Urothelium cell line (cell line): ENCODE data around the gene CCDC17.
A peak's percentile ranks its signal among the peaks of the same experiment; 100 is the strongest.

ENCODE experiments used
- DNase-seq: peaks from one replicate; pipeline ENCODE4 v3.0.0; 2011; ENCODE audit warnings: low spot score, mixed read lengths
- FAIRE-seq: peaks from 2 replicates; lab custom pipeline; 2011; peaks lifted over from hg19 to GRCh38; lab: Jason Lieb, UNC

The CCDC17 gene

DNA sequence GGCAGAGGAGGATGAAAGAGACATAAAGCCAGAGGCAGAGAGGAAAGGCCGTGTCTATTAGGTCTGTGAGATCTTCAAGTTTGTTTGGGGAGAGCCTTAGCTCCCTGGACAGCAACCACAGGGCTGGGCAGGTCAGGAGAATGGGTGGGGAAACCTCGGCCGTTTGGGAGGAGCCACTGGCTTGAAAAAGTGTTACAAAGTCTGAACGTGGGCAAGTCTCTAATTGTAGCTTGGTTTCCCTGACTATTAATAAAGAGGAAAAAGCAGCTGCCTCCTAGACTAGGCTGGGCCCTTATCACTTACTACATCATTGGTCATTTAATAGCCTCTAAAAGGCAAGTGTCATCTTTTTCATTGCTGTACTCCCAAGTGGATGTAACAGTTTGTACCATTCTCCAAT is at the start of gene CCDC17:
TSS of gene CCDC17 (minus strand) at position 83 of the 400 bp plus-strand sequence. CDS start 145 bp downstream, outside the sequence.
- FAIRE-seq = no peak

DNA sequence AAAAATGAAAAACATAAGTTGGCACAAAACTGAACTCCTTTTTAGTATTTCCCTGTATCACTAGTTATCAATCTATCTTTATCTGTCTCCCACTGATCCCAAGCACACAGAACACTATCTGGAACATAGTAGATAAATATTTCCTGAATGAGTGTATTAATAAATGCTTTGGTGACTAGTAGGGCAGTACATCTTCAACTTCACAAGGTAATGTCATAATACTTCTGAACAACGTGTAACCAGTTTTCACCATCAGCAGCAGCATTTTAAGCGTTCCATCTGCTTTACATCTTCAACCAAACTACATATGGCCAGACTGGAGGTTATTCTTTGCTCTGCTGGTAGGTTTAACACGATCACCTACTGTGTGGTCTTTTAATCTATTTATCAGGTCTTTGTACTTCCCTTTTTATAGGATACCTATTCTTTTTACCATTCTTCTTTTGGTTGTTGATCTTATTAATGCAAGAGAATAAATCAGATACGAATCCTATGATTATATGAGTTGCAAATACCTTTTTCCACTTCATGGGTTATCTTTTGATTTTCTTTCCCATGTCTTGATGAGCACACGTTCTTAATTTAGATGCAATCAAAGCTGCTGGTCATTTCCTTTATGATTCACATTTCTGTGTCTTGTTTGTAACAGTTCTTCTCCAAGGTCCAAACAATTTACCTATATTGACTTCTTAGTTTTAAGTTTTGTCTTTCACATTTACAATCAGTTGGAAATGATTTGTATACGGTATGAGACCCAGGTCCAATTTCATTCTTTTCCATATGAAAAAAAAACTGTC is 46.2 kb upstream of the CCDC17 start:
- FAIRE-seq (no peak), DNase-seq (no peak)

More for the DNA sequence above, at the start of gene CCDC17:
- no peak for DNase-seq

DNA sequence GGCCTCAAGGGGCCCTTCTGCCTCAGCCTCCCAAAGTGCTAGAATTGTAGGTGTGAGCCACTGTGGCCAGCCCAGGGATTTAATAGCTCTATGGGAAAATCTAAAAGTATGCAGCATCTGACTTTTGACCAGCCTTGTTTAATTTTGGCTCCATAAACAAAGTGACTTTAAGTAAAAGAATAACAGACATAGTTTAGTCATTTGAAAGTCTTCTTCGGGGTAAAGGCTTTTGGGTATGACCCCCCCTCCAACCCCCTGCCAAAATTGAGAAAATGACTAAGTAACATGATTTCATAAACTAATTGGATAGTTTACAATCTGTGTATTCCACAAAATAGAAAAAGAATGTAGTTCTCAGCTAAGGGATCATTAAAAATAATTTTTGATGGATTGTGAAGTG is 45.5 kb upstream of the CCDC17 start:
- FAIRE-seq = no peak
- DNase-seq = no peak

DNA sequence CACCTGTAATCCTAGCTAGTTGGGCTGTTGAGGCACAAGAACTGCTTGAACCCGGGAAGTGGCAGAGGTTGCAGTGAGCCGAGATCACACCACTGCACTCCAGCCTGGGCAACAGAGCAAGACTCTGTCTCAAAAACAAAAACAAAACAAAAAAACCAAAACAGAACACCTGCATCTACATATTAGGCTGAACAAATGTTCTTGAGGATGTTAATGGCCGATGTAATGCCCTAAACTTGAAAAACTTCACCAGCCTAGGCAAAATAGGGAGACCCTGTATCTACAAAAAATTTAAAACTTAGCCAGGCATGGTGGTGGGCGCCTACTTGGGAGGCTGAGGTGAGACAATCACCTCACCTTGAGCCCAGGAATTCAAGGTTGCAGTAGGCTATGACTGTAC is 44.7 kb upstream of the CCDC17 start:
- FAIRE-seq (no peak), DNase-seq (no peak)

DNA sequence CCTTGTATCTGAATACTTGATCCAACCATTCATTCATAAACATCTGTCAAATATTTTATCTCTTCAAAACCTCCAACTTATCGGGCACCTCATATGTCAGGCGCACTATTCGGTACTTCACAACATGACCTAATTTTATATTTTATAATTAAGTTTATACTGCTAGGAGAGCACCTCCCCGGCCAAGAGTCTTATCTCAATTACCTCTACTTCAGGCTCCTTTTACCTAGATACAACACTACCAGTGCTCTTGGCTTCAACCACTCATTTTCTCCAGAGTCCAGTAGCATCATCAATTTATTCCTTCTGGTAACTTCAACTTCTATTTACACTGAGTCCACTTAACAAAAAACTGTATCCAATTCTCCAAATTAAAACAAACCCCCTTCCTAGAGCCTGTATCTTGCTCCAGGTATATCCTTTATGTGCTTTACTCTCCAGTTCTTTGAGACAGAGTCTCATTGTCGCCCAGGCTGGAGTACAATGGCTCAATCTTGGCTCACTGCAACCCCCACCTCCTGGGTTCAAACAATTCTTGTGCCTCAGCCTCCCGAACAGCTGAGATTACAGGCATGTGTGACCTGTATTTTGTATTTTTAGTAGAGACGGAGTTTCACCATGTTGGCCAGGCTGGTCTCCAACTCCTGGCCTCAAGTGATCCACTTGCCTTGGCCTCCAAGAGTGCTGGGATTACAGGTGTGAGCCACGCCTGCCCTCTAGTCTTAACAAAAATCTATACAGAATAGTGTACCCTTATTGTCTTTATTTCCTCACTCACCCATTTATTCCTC is 43.7 kb upstream of the CCDC17 start:
- DNase-seq (no peak), FAIRE-seq (no peak)

DNA sequence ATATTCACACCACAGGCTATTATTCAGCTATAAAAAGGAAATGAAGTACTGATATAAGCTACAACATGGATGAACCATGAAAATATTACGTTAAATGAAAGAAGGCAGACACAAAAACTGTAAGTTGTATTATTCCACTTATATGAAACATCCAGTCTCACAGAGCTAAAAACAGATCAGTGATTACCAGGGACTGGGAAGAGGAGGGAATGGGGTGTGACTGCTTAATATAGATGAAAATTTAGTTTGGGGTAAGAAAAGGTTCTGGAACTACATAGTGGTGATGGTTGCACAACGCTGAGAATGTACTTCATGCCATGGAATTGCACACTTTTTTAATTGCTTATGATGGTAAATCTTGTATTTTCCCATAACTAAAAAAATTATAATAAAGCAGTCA is 43.0 kb upstream of the CCDC17 start:
- DNase-seq (no peak), FAIRE-seq (no peak)

DNA sequence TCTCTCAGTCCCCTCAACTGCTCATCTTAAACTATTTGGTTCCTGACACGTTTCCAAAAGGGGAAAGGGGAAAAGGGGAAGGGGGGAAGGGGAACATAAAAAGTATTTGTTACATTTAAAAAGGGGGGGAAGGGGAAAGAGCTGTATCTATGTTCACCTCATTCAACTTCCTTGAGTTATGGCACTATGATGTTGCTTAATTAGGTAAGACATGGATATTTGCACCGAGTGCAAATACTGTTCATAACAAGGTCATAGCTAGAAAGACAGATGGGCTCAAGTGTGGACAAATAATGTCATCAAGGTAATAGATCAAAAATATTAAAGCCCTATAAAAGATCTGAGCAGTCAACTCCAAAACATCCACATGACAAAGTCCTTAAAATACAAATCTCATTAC is 36.5 kb upstream of the CCDC17 start:
- FAIRE-seq (no peak), DNase-seq (no peak)

DNA sequence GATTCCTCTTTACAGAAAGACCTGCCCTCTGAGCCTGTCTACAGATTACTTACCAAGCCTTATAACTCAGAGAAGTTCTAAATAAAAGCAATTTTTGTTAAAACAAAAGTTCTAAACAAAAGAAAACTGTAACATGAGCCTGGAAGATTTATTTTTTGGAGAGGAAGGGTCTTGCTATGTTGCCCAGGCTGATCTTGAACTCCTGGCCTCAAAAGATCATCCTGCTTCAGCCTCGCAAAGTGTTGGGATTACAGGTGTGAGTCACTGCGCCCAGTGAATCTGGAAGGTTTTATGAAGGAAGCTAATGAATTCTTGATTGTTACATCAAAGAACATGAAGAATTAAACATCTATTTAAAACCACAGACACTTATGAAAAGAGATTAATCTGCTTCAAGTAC is 35.4 kb upstream of the CCDC17 start:
- FAIRE-seq (no peak), DNase-seq (no peak)

DNA sequence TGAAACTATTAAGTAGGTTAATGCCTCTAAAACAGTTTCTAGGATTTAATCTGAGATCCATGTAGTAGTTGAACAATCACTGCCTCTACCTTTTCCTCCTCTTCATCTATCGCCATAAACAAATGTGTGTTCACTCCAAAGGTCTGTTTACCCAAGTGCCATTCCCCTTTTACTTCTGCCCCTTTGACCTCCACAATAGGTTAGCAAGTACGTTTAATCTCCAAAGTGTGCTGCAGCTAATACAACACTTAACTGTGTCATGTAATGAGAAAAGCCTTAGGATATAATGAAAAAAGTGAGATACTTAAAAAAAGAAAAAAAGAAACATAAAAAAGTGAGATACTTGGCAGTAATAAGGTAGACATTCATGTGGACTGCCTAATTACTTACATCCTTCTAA is 34.3 kb upstream of the CCDC17 start:
- FAIRE-seq = no peak

DNA sequence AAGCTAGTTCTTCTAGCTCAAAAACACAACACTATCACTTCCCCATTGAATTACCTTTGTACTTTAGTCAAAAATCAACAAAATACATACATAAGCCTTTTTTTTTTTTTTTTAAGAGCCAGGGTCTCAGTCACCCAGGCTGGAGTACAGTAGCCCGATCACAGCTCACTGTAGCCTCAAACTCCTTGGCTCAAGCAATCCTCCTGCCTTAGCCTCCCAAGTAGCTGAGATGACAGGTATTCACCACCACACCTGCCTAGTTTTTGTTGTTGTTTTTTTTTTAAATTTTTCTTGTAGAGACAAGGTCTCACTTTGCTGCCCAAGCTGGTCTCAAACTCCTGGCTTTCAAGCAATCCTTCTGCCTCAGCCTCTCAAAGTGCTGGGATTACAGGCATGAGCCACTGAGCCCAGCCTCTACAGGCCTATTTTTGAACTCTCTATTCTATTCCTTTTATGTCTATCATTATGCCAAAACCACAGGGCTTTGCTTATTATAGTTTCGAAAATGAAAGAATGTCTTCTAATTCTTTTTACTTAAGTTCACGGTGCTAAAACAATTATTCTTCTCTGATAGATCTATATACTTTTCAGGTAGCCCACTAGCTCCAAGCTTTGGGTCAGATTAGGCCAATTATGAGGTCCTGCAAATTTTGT is 32.8 kb upstream of the CCDC17 start:
- no peak for DNase-seq
- FAIRE-seq = no peak

More for the DNA sequence above, 34.3 kb upstream of the CCDC17 start:
- no peak for DNase-seq

DNA sequence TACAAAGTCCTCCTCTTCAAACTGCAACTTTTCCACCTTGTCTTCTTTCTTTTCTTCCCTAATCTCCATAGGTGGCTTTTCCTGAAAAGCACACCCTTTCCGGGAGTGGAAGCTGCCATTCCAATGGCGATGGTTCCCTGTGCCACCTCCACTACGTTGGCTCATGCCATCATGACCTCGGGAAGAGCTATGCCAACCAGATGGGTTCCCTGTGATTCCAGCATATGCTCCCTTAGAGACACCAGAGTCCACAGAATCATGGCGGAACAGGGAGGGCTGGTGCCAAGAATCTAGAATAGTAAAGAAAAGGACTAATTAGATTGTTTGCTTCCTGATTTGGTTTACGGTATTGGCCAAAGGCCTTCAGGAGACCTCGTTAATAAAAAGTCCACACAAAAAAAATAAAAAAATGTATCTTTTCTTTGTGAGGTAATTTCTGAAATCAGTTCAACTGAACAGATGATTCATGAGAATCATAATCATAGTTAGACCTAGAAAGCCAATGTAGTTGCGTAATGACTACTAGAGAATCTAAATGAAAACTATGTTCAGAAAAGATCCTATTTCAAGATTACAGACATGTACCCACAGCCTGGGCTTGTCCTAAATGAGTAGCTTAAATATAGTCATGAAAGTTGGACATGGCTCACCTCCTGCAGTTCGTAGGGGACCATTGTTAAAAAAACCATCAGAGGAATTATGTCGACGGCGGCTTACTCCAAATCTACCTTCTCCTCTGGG is 30.9 kb upstream of the CCDC17 start:
- no peak for DNase-seq
- FAIRE-seq = no peak

DNA sequence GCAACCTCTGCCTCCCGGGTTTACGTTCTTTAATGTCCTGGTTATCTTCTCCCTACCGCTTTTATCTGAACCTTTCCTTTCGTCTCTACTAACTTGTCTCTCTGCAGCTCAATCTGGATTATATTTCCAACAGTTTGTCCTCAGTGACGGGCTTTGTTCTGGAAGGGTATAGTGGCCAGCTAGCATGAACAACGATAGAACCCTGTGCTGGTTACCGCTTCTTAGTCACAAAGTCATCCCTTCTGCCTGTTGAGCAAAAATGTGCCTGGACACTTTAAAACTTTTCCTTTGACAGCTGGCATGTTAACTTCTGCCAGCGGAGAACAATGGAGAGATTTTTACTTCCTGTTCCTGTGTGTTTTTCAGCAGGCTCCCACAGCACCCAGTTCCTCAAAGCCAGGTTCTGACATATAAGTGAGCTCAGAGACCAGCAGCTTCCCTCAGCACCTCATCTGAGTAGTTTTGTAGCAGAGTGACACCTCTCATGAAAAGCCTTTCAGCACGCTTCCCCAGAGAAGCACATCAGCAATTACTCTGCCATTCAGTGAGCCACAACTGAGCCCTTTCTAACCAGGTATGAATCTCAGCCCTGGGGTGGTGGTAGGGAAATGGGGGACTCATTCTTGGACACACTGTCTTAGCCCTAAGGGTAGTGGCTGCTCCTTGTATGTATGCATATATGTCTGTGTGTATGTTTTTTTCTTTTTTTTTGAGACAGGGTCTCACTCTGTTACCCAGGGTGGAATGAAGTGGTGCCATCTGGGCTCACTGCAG is 23.6 kb upstream of the CCDC17 start:
- DNase-seq (no peak), FAIRE-seq (no peak)

DNA sequence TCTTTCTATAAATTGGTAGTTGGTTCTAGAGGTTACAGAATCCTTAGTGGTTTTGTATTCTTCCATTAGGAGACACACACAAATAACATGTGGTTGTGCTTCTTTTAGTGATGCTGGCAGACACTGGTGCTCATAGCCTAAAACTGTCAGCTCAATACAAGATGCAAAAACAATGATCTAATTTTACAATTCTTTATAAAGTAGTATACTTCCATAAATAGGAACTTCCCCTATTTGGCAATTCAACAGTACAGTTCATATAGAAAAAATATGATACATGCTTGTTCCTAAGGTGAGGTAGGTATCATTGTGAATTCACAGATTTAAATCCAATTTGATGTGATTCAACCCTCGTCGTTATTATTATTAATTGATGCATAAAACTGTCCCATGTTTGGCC is 20.8 kb upstream of the CCDC17 start:
- DNase-seq (no peak), FAIRE-seq (no peak)

DNA sequence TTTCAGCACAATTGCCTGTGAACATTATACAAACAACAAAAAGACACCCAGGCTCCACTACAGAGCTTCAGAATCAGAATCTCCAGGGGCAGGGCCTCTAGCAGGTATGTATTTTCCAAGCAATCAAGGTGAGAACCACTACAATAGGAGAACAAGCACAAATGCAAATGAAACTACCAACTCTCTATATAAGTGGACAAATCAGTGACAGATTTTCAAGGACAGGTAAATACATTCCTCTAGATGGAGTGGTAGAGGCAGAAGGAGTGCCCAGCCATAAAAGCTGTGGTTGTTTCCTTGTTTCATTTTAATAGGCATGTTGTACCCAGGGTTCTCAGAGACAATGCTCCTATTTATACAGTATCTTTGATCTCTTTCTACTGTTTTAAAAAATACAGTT is 20.1 kb upstream of the CCDC17 start:
- peak; percentile 13 for DNase-seq
- FAIRE-seq = no peak

DNA sequence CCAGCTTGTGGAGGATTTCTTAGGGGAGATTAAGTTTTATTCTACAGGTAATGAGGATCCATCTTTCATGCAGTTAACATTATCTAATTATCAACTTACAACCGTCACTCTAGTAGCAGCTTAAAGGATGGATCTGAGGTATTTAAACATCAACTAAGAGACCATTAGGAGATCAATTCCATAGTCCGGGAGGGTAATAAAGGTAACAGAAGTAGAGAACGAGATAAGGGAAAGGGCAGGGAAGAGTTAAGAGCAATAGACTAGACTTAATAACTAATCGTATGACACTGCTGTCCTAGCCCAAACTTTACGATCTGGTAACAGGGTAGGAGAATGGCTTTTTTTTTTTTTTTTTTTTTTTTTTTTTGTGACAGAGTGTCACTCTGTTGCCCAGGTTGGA is 19.5 kb upstream of the CCDC17 start:
- no peak for DNase-seq
- FAIRE-seq = no peak

DNA sequence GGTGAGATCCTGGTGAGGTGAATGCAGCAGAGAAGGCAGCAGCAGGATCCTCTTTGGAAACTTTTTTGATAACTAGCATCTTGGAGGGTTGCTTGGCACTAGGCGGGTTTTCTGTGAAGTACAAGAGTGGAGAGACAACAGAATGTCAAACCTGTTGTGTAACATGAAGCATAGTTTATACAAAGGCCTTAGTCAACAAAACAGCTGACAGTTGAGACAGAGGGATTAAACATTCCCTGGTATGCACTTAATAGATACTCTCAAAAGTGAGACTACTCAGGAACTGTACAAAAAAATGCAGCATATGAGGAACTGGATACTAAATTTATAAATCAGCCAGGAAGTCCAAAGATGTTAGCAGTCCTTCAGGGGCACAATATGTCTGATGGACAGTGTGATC is 16.4 kb upstream of the CCDC17 start:
- no peak for DNase-seq

DNA sequence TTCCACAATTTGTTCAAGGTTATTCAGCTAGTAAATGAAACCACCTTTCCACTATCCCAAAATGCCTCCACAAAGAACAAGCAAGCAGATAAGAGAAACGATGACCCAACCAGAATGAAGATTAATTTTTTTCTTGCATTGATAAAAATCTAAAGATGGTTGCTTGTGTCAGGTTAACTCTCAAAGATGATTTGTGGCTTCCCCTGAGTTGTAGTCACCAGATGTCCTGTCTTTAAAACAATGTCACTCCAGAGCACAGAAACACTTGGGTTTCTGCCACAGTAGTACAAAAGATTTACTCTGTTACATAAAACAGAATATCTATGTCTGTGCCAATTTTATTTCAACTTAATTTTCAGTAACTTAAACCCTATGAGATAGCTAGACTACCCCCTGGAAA is 11.4 kb upstream of the CCDC17 start:
- DNase-seq = no peak
- no peak for FAIRE-seq

More for the DNA sequence above, 16.4 kb upstream of the CCDC17 start:
- no peak for FAIRE-seq

DNA sequence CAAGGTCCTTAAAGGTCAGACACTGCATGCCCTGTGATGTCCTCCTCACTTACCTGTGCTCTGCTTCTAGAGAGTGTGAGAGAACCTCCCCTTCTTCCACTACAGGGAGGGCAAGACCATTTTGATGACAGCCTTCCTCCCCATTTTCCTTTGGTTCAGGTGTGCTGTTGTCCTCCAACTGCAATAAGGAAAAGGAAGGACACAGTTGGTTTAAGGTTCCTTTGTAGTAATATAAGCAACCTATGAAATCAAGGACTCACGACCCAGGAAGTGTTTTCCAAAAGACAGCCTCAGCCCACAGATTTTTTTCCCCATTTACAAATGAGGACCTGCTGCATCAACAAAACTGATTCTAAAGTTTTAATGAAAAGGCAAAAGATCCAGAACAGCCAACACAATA is 6.6 kb upstream of the CCDC17 start:
- no peak for DNase-seq
- no peak for FAIRE-seq

DNA sequence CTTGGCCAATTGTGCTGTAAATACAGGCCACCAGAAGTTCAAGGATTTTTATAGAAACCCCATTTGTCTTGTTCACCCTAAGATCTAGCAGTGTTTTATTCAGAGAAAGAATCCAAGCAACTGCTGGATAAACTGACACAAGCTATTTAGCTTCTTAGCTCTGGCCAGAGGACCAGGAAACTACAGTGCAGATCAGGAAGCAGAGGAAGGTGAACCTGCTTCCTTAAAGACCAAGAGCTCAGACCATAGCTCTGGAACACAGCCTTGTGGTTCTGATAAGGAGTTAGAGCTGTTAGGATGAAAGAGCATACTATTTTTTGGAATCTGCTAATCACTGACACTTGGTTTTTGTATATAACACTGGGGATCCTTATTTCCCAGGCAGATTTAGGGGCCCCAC is 5.2 kb upstream of the CCDC17 start:
- DNase-seq (no peak), FAIRE-seq (no peak)
